HUES48 (cell line): ENCODE data around the gene FAM228B.
"Not testable (repeated sequence)": the region's sequence is repeated elsewhere in the genome, so short reads cannot be mapped to it uniquely, and the experiment has no call there.

Experiments used
- H3K27ac ChIP-seq: one replicate; pipeline ENCODE4 v1.7.0; 2013; ENCODE audit warnings: low read depth, low read length, inconsistent platforms
- H3K27me3 ChIP-seq: 2 replicates; pipeline ENCODE4 v1.6.1; 2013; ENCODE audit warnings: mild to moderate bottlenecking, low read length; ENCODE audit not compliant: control insufficient read depth, insufficient read depth
- H3K36me3 ChIP-seq: 2 replicates; pipeline ENCODE4 v1.6.1; 2013; ENCODE audit warnings: low read length; ENCODE audit not compliant: control insufficient read depth, insufficient read depth
- H3K4me1 ChIP-seq: 2 replicates; pipeline ENCODE4 v1.6.1; 2013; ENCODE audit warnings: mild to moderate bottlenecking, low read length; ENCODE audit not compliant: control insufficient read depth, insufficient read depth
- H3K4me3 ChIP-seq: 2 replicates; pipeline ENCODE4 v1.5.1; 2013; ENCODE audit warnings: mild to moderate bottlenecking, low read depth, low read length
- H3K9ac ChIP-seq: 2 replicates; pipeline ENCODE4 v1.6.1; 2013; ENCODE audit warnings: mild to moderate bottlenecking, low read depth, low read length, moderate library complexity
- H3K9me3 ChIP-seq: 2 replicates; pipeline ENCODE4 v1.6.1; 2013; ENCODE audit warnings: low read length; ENCODE audit not compliant: control insufficient read depth, insufficient read depth

The FAM228B gene

GRCh38 chr2:24083567-24084385 lies 39.5 kb upstream of the FAM228B start:
- H3K27ac ChIP-seq = peak overlapping the region; percentile 97
- H3K4me1 ChIP-seq = peaks cover 13% of the 10 kb centered on the region
- peaks cover 36% of the 10 kb centered on the region for H3K36me3 ChIP-seq
- H3K9me3 ChIP-seq = no peaks in the 10 kb centered on the region
- H3K4me3 ChIP-seq = peak overlapping the region; percentile 94
- H3K27me3 ChIP-seq = no peaks in the 10 kb centered on the region
- H3K9ac ChIP-seq = peak overlapping the region; percentile 91

DNA sequence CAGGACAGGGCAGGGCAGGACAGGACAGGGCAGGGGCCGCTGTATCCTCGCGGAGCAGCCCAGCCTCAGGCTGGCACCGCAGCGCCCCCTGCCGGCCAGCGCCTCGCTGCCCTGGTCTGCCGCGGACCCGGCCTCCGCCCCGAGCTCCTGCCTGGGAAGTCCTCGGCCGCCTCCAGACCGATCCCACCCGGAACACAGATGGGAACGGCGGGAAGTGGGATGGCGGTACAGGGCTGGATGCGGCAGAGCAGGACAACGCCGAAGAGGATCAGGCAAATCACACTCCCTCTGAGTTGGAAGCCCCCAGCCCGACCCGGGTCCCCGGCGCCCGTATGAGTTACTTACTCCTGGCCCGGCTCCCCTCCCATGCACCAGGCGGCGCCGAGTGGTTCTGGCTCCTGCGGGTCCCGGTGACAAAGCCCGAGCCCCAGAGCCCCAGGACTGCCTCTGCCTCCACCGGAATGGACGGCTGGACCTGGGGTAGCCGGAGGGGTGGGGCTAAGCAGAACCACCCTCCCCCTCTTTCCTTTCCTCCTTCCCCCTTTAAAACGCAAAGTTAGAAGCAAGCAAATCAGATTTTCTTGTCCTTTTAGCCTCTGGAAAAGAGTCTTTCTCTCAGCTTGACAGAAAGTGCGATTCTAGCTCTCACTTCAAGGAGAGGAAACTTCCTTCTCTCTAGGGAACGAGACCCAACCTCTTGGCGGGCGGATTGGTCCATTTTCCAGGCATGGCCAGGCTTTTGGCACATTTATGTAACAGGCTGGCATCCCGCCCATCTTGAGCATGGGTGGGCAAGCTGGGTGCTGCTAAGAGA lies 38.7 kb upstream of the FAM228B start, which contains the start of gene TP53I3:
Gene TP53I3, minus strand, starts transcription at position 449 of the 814 bp plus-strand sequence. CDS start 508 bp downstream, outside the sequence.
- peak within 1 kb of the TSS; percentile 97 for H3K27ac ChIP-seq
- H3K36me3 ChIP-seq = peaks cover 28% of the 10 kb centered on the region
- peak within 1 kb of the TSS; percentile 91 for H3K9ac ChIP-seq
- peak within 1 kb of the TSS; percentile 94 for H3K4me3 ChIP-seq
- H3K27me3 ChIP-seq = no peaks in the 10 kb centered on the region
- peaks cover 13% of the 10 kb centered on the region for H3K4me1 ChIP-seq
- no peaks in the 10 kb centered on the region for H3K9me3 ChIP-seq

GRCh38 chr2:24085200-24085489 lies 38.1 kb upstream of the FAM228B start:
- Histone ChIP-seq H3K36me3 (peaks cover 24% of the 10 kb centered on the region), H3K27me3 (no peaks in the 10 kb centered on the region), H3K9ac (peak overlapping the region; percentile 91), H3K9me3 (no peaks in the 10 kb centered on the region), H3K27ac (peak overlapping the region; percentile 97), H3K4me1 (peaks cover 13% of the 10 kb centered on the region), H3K4me3 (peak overlapping the region; percentile 94)

DNA sequence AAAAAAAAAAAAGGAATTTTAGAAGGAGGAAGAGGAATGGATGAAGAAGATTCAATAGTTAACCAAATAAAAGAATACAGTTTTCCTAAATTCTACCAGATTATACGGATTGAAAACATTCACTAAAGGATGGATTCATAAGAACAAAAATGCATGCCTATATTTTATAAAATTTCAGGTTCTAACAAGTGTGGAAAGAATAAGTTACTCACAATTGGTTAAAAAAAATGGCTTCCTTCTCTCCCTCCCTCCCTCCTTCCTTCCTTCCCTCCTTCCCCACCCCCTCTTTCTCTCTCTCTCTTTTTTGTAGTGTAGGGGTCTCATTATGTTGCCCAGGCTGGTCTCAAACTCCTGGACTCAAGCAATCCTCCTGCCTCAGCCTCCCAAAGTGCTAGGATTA lies 37.0 kb upstream of the FAM228B start:
- Histone ChIP-seq H3K9ac (no peak overlapping the region), H3K27me3 (no peaks in the 10 kb centered on the region), H3K4me1 (peaks cover 13% of the 10 kb centered on the region), H3K9me3 (no peaks in the 10 kb centered on the region), H3K4me3 (no peak overlapping the region), H3K36me3 (peaks cover 15% of the 10 kb centered on the region), H3K27ac (no peak overlapping the region)

DNA sequence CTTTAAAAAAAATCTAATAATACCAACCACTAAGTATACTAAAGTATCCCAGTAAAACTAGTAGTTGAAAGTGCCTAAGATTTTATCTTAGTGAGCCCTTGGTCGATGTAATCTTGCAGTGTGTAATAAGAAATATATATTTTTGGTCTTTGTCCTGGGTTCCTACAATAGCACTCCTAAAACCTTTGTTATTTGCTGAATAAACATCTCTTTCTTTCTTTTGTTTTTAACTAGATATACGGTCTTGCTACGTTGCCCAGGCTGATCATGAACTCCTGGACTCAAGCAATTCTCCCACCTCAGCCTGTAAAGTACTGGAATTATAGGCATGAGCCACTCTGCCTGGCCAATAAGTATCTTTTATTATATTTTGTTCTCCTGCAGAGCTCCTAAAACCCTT lies 36.2 kb upstream of the FAM228B start:
- peaks cover 13% of the 10 kb centered on the region for H3K4me1 ChIP-seq
- no peak overlapping the region for H3K27ac ChIP-seq
- no peak overlapping the region for H3K9ac ChIP-seq
- H3K36me3 ChIP-seq = peaks cover 11% of the 10 kb centered on the region
- no peaks in the 10 kb centered on the region for H3K27me3 ChIP-seq
- H3K9me3 ChIP-seq = no peaks in the 10 kb centered on the region
- no peak overlapping the region for H3K4me3 ChIP-seq

DNA sequence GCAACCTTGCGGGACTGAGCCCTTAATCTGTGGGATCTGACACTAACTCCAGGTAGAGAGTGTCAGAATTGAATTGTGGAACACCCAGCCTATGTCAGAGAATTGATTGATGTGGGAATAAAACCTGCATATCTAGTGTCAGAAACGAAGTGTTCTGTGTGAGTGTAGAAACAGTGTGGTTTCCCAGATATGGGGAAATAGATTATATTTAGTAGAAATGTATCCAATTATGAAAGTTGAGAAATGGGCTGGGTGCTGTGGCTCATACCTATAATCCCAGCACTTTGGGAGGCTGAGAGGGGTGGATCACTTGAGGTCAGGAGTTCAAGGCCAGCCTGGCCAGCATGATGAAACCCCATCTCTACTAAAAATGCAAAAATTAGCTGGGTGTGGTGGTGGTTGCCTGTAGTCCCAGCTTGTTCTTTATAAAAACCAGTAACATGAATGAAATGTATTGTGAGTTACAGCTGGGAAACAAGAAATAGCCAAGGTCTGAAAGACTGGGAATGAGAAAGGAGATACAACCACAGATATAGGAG lies 34.4 kb upstream of the FAM228B start:
- H3K27me3 ChIP-seq = no peaks in the 10 kb centered on the region
- no peak overlapping the region for H3K27ac ChIP-seq
- H3K4me3 ChIP-seq = no peak overlapping the region
- no peak overlapping the region for H3K9ac ChIP-seq
- no peaks in the 10 kb centered on the region for H3K36me3 ChIP-seq
- H3K9me3 ChIP-seq = no peaks in the 10 kb centered on the region
- peaks cover 4% of the 10 kb centered on the region; the same call in 1 of the 2 replicates for H3K4me1 ChIP-seq

- H3K27me3 ChIP-seq, H3K4me1 ChIP-seq, H3K36me3 ChIP-seq, H3K9me3 ChIP-seq, H3K9ac ChIP-seq, H3K4me3 ChIP-seq, H3K27ac ChIP-seq: not testable (repeated sequence)
Observed at GRCh38 chr2:24093270-24093669, 30.0 kb upstream of the FAM228B start.

DNA sequence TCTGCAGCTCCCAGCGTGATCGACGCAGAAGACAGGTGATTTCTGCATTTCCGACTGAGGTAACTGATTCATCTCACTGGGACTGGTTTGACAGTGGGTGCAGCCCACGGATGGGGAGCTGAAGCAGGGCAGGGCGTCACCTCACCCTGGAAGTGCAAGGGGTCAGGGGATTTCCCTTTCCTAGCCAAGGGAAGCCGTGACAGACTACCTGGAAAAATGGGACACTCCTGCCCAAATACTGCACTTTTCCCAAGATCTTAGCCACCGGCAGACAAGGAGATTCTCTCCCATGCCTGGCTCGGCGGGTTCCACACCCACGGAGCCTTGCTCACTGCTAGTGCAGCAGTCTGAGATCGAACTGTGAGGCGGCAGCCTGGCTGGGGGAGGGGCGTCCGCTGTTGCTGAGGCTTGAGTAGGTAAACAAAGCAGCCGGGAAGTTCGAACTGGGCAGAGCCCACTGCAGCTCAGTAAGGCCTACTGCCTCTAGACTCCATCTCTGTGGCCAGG lies 28.0 kb upstream of the FAM228B start:
- H3K9ac ChIP-seq, H3K27ac ChIP-seq, H3K36me3 ChIP-seq, H3K4me1 ChIP-seq, H3K27me3 ChIP-seq, H3K9me3 ChIP-seq, H3K4me3 ChIP-seq: not testable (repeated sequence)

DNA sequence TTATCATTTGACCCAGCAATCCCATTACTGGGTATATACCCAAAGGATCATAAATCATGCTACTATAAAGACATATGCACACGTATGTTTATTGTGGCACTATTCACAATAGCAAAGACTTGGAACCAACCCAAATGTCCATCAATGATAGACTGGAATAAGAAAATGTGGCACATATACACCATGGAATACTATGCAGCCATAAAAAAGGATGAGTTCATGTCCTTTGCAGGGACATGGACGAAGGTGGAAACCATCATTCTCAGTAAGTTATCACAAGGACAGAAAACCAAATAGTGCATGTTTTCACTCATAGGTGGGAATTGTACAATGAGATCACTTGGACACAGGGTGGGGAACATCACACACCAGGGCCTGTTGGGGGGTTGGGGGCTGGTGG lies 22.5 kb upstream of the FAM228B start:
- not testable (repeated sequence) for H3K27ac ChIP-seq, H3K27me3 ChIP-seq, H3K36me3 ChIP-seq, H3K9ac ChIP-seq, H3K4me3 ChIP-seq, H3K9me3 ChIP-seq, H3K4me1 ChIP-seq

- Histone ChIP-seq H3K9ac (no peak overlapping the region), H3K4me1 (no peaks in the 10 kb centered on the region), H3K9me3 (no peaks in the 10 kb centered on the region), H3K4me3 (no peak overlapping the region), H3K27ac (no peak overlapping the region), H3K36me3 (no peaks in the 10 kb centered on the region), H3K27me3 (no peaks in the 10 kb centered on the region)
Observed at GRCh38 chr2:24101992-24102391, 21.3 kb upstream of the FAM228B start.

GRCh38 chr2:24102677-24103076 lies 20.6 kb upstream of the FAM228B start:
- Histone ChIP-seq H3K27me3 (no peaks in the 10 kb centered on the region), H3K9ac (no peak overlapping the region), H3K27ac (no peak overlapping the region), H3K4me3 (no peak overlapping the region), H3K36me3 (no peaks in the 10 kb centered on the region), H3K9me3 (no peaks in the 10 kb centered on the region), H3K4me1 (no peaks in the 10 kb centered on the region)
